Left hindlimb (tissue), 1 donor: ENCODE results near the gene NELL1.

Source experiments
- DNase-seq: peaks from one replicate; pipeline ENCODE4 v3.0.0-alpha.2; 2018

Gene NELL1

GRCh38 chr11:20880094-20880493, 210.7 kb downstream of the NELL1 start:
- DNase-seq, result no peak

- DNase-seq, result no peak
Observed at GRCh38 chr11:20881328-20882079, 212.1 kb downstream of the NELL1 start.

- no peak for DNase-seq
Observed at GRCh38 chr11:20887137-20887536, 217.8 kb downstream of the NELL1 start.

- no peak for DNase-seq
Observed at GRCh38 chr11:20894296-20894695, 224.9 kb downstream of the NELL1 start.

GRCh38 chr11:20909995-20910726, 240.8 kb downstream of the NELL1 start:
- no peak for DNase-seq

- DNase-seq, result no peak
Observed at GRCh38 chr11:20910733-20911132, 241.3 kb downstream of the NELL1 start.

- no peak for DNase-seq
Observed at GRCh38 chr11:20912065-20912821, 242.9 kb downstream of the NELL1 start.

GRCh38 chr11:20912922-20913512, 243.6 kb downstream of the NELL1 start:
- no peak for DNase-seq

GRCh38 chr11:20917306-20917705, 247.9 kb downstream of the NELL1 start:
- DNase-seq, result no peak

GRCh38 chr11:20926799-20927540, 257.6 kb downstream of the NELL1 start:
- no peak for DNase-seq

- DNase-seq, result no peak
Observed at GRCh38 chr11:20931029-20931428, 261.6 kb downstream of the NELL1 start.

- DNase-seq, result no peak
Observed at GRCh38 chr11:20933086-20933485, 263.7 kb downstream of the NELL1 start.

- no peak for DNase-seq
Observed at GRCh38 chr11:20933958-20934357, 264.6 kb downstream of the NELL1 start.

- no peak for DNase-seq
Observed at GRCh38 chr11:20934516-20934915, 265.1 kb downstream of the NELL1 start.

- no peak for DNase-seq
Observed at GRCh38 chr11:20937826-20938225, 268.4 kb downstream of the NELL1 start.

- DNase-seq, result no peak
Observed at GRCh38 chr11:20949585-20949984, 280.2 kb downstream of the NELL1 start.

- no peak for DNase-seq
Observed at GRCh38 chr11:20962581-20962980, 293.2 kb downstream of the NELL1 start.

- DNase-seq, result no peak
Observed at GRCh38 chr11:20963596-20963995, 294.2 kb downstream of the NELL1 start.

- DNase-seq, result no peak
Observed at GRCh38 chr11:20964985-20965384, 295.6 kb downstream of the NELL1 start.

GRCh38 chr11:20966489-20966888, 297.1 kb downstream of the NELL1 start:
- no peak for DNase-seq

GRCh38 chr11:20973940-20974559, 304.7 kb downstream of the NELL1 start:
- no peak for DNase-seq

- DNase-seq, result no peak
Observed at GRCh38 chr11:20980736-20981135, 311.4 kb downstream of the NELL1 start.
